HG03095 (cell line): ENCODE data around the gene ANXA4.
A peak's percentile ranks its signal among the peaks of the same experiment; 100 is the strongest.
"Not testable (repeated sequence)": the region's sequence is repeated elsewhere in the genome, so short reads cannot be mapped to it uniquely, and the experiment has no call there.

Experiments
- ATAC-seq: cut with Tn5 transposase; IDR thresholded peaks from one replicate; pipeline ENCODE4 v1.9.1; 2021; ENCODE audit warnings: moderate library complexity; ENCODE audit not compliant: unreplicated experiment

ANXA4 gene

GRCh38 chr2:69802781-69803367, 60.9 kb downstream of the ANXA4 start:
- peak; percentile 59 for ATAC-seq

- ATAC-seq, result no peak
Observed at GRCh38 chr2:69804416-69804815, 62.5 kb downstream of the ANXA4 start.

GRCh38 chr2:69805887-69806286, 64.0 kb downstream of the ANXA4 start:
- ATAC-seq, result no peak

- ATAC-seq, result no peak
Observed at GRCh38 chr2:69807821-69808540, 66.0 kb downstream of the ANXA4 start.

DNA sequence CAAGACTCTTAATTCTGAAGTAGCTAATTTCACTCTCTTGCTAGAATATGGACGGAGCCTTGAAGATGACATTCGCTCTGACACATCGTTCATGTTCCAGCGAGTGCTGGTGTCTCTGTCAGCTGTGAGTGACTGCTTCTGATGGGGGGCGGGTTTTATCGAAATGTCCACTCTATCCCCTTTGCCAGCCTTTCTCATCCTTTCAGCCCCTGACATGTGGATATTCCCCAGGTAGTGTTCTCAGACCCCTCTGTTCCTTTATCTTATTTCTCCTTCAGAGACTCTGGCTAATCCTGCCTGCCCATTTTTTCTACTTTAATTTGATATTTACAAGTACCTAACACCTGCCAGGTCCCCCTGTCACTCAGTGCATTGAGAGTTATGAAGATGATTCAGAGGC, 68.6 kb downstream of the ANXA4 start:
- ATAC-seq, result no peak

GRCh38 chr2:69811018-69811417, 69.1 kb downstream of the ANXA4 start:
- ATAC-seq, result no peak

GRCh38 chr2:69811591-69811990, 69.7 kb downstream of the ANXA4 start:
- no peak for ATAC-seq

- no peak for ATAC-seq
Observed at GRCh38 chr2:69815717-69816116, 73.8 kb downstream of the ANXA4 start.

GRCh38 chr2:69816923-69817542, 75.1 kb downstream of the ANXA4 start:
- no peak for ATAC-seq

- ATAC-seq, result no peak
Observed at GRCh38 chr2:69817729-69818501, 76.0 kb downstream of the ANXA4 start.

GRCh38 chr2:69827796-69828540, 86.0 kb downstream of the ANXA4 start:
- ATAC-seq, result no peak

- no peak for ATAC-seq
Observed at GRCh38 chr2:69828938-69829255, 87.0 kb downstream of the ANXA4 start.

- peak; percentile 85 for ATAC-seq
Observed at GRCh38 chr2:69829256-69830044, 87.5 kb downstream of the ANXA4 start, which contains the start of gene GMCL1. TSS of gene GMCL1 (plus strand) at chr2:69829660. CDS start at chr2:69829893, 233 bp downstream.

- peak; percentile 26 for ATAC-seq
Observed at GRCh38 chr2:69830045-69830905, 88.3 kb downstream of the ANXA4 start.

DNA sequence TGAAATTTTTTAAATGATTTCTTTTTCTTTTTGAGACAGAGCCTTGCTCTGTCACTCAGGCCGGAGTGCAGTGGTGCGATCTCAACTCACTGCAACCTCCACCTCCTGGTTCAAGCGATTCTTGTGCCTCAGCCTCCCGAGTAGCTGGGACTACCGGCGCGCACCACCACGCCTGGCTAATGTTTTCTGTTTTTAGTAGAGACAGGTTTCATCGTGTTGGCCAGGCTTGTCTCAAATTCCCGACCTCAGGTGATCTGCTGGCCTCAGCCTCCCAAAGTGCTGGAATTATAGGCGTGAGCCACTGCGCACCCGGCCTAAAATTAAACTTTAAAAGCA, 88.9 kb downstream of the ANXA4 start:
- not testable (repeated sequence) for ATAC-seq

- ATAC-seq, result no peak
Observed at GRCh38 chr2:69831354-69831905, 89.5 kb downstream of the ANXA4 start.

DNA sequence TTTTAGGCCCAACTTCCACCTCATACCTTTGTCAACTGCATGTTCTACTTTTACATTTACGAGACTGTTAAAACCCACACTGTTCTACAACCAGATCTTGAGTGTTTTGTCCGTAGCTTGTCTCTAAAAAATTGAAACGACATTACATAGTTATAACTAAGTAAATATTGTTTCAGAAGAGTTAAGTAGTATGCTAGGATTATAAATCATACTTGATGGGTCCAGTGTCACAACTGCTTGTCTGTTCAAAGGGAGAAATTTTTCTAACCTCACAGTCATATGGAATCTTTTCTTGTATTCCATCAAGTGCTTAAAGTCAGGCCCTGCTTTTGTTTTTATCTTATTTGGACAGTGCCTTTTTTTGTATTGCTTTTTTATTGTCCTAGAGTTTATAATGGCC, 91.8 kb downstream of the ANXA4 start:
- no peak for ATAC-seq

GRCh38 chr2:69835666-69836065, 93.7 kb downstream of the ANXA4 start:
- ATAC-seq, result no peak

- no peak for ATAC-seq
Observed at GRCh38 chr2:69836316-69836715, 94.4 kb downstream of the ANXA4 start.
